Esophagus squamous epithelium (tissue), 5 donors: ENCODE measurements around the gene PLA2G15. TPM values are rescaled to one million over a fixed set of nuclear protein-coding genes. Genes with fewer than 3 reads are reported as not detected.
A peak's percentile ranks its signal among the peaks of the same experiment; 100 is the strongest.

Experiments
- DNase-seq: peaks from one replicate; lab custom pipeline; 2025; lab: John Stamatoyannopoulos, UW
- H3K27ac ChIP-seq, 4 donors: fragments of 200-600 bp; sonication (generic); one replicate each; pipeline ENCODE4 v1.5.1; 2016 to 2019; ENCODE audit warnings: mild to moderate bottlenecking in 1 of 4
- H3K27me3 ChIP-seq, 4 donors: fragments of 200-600 bp; sonication (generic); 1 replicate in 3 of 4; 2 replicates in 1 of 4; pipeline versions ENCODE4 v1.5.1 to v1.6.0; 2017 to 2021; ENCODE audit warnings: antibody characterized with exemption in 1 of 4
- H3K36me3 ChIP-seq, 3 donors: fragments of 200-600 bp; sonication (generic); one replicate each; pipeline ENCODE4 v1.5.1; 2016 to 2019
- H3K4me1 ChIP-seq, 3 donors: fragments of 200-600 bp; sonication (generic); one replicate each; pipeline ENCODE4 v1.5.1; 2017 to 2019
- H3K4me3 ChIP-seq, 4 donors: fragments of 200-600 bp; sonication (generic); 1 replicate in 3 of 4; 2 replicates in 1 of 4; pipeline ENCODE4 v1.5.1; 2016 to 2019; ENCODE audit warnings: mild to moderate bottlenecking in 2 of 4, moderate library complexity in 1 of 4
- H3K9me3 ChIP-seq, 3 donors: fragments of 200-600 bp; sonication (generic); one replicate each; pipeline ENCODE4 v1.5.1; 2016 to 2019
- POLR2A ChIP-seq, 4 donors: fragments of 450-650 bp; IDR thresholded peaks; one replicate each; pipeline ENCODE4 v1.6.1; 2017; ENCODE audit warnings: antibody characterized with exemption in 4 of 4, mild to moderate bottlenecking in 4 of 4, moderate library complexity in 3 of 4
- WGBS, 2 donors: methylation state at CpG; one replicate each; pipeline ENCODE4 v1.1.5; 2018; 5-methylcytosine and 5-hydroxymethylcytosine counted together
- intact Hi-C: fragments of 100-400 bp; cut with DNase I; formaldehyde crosslinking; loops from one replicate; pipeline ENCODE4 v1.15.0; 2022
- total RNA-seq, 4 donors: library from RNA; depleted of rRNA; stranded (reverse); fragments of >200 nt; gene quantifications; one replicate each; pipeline ENCODE4 v1.1.0, GENCODE V29; 2016
- TF ChIP-seq, protein P1 (sequence below), 6 experiments: fragments of 450-650 bp in 4 of 6; fragments of 200-600 bp in 2 of 6; sonication (generic) in 2 of 6; IDR thresholded peaks; one replicate each; pipeline ENCODE4 v1.5.1; 2016 to 2019; ENCODE audit warnings: antibody characterized with exemption in 6 of 6, mild to moderate bottlenecking in 4 of 6, moderate library complexity in 4 of 6
- donor health status: DM: yes; HTN: yes; CAD: no.

Gene PLA2G15
- total RNA-seq, 4 donors from 2014 or later = 3.3 to 9.8 (median 6.6) TPM

GRCh38 chr16:68281368-68282063, 36.3 kb downstream of the PLA2G15 start:
- Histone ChIP-seq H3K36me3 (peaks cover 0 to 24% (median 0%) of the 10 kb centered on the region in 3 donors), H3K4me1 (peaks cover 0 to 64% (median 22%) of the 10 kb centered on the region in 3 donors), H3K27me3 (no peaks in the 10 kb centered on the region), H3K9me3 (no peaks in the 10 kb centered on the region), H3K4me3 (no peak overlapping the region), H3K27ac (peak overlapping the region in 1 of 4 donors; percentile 13)
- 77 to 85% methylated on average over 2 to 4 of the region's 4 CpGs for WGBS, 2 donors
- intact Hi-C loops = no loop called here
- TF ChIP-seq, protein P1, sequence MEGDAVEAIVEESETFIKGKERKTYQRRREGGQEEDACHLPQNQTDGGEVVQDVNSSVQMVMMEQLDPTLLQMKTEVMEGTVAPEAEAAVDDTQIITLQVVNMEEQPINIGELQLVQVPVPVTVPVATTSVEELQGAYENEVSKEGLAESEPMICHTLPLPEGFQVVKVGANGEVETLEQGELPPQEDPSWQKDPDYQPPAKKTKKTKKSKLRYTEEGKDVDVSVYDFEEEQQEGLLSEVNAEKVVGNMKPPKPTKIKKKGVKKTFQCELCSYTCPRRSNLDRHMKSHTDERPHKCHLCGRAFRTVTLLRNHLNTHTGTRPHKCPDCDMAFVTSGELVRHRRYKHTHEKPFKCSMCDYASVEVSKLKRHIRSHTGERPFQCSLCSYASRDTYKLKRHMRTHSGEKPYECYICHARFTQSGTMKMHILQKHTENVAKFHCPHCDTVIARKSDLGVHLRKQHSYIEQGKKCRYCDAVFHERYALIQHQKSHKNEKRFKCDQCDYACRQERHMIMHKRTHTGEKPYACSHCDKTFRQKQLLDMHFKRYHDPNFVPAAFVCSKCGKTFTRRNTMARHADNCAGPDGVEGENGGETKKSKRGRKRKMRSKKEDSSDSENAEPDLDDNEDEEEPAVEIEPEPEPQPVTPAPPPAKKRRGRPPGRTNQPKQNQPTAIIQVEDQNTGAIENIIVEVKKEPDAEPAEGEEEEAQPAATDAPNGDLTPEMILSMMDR (IDR thresholded peaks at IDR 0.05) = no peak
- no peak for TF ChIP-seq POLR2A (IDR thresholded peaks at IDR 0.05)
- DNase-seq = no peak

- Histone ChIP-seq H3K36me3 (peaks cover 0 to 26% (median 0%) of the 10 kb centered on the region in 3 donors), H3K27me3 (no peaks in the 10 kb centered on the region), H3K27ac (peak overlapping the region in 1 of 4 donors; percentile 13), H3K4me1 (peaks cover 0 to 64% (median 26%) of the 10 kb centered on the region in 3 donors), H3K4me3 (no peak overlapping the region), H3K9me3 (no peaks in the 10 kb centered on the region)
- WGBS, 2 donors = 70% methylated on average over 4 of the region's 4 CpGs
- TF ChIP-seq, protein P1 (IDR thresholded peaks at IDR 0.05) = no peak
- no peak for TF ChIP-seq POLR2A (IDR thresholded peaks at IDR 0.05)
- intact Hi-C loops = no loop called here
- no peak for DNase-seq
Observed at GRCh38 chr16:68282064-68282452, 36.9 kb downstream of the PLA2G15 start.

DNA sequence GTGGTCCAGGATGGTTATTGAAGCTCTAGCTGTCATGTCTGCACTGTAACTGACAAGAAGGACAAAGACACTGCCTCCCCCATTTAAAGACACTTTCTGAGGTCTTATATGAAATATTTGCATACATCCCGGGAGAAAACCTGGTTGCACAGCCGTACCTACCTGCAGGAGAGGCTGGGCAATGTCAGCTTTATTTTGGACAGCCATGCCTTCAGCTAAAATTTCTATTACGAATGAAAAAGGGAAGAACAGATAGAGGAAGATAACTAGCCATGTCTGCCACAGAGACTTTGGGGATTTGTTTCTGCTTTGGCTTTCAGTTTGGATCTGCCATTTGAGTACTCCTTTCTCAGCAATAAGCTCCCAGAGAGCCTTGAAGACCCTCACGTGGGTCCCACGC, 38.2 kb downstream of the PLA2G15 start:
- H3K4me1 ChIP-seq = peaks cover 9 to 76% (median 38%) of the 10 kb centered on the region in 3 donors
- intact Hi-C loops = no loop called here

GRCh38 chr16:68283801-68284598, 38.8 kb downstream of the PLA2G15 start:
- intact Hi-C loops = no loop called here
- H3K4me3 ChIP-seq = no peak overlapping the region
- TF ChIP-seq, protein P1 (IDR thresholded peaks at IDR 0.05) = no peak
- TF ChIP-seq POLR2A (IDR thresholded peaks at IDR 0.05) = no peak
- H3K9me3 ChIP-seq = no peaks in the 10 kb centered on the region
- H3K36me3 ChIP-seq = peaks cover 0 to 32% (median 0%) of the 10 kb centered on the region in 3 donors
- WGBS, 2 donors = 62 to 66% methylated on average over 9 of the region's 9 CpGs
- DNase-seq = no peak
- H3K27ac ChIP-seq = peak overlapping the region; percentile 33 to 79 (median 59)
- H3K4me1 ChIP-seq = peaks cover 9 to 81% (median 41%) of the 10 kb centered on the region in 3 donors
- H3K27me3 ChIP-seq = no peaks in the 10 kb centered on the region

More for the DNA sequence above, 38.2 kb downstream of the PLA2G15 start:
- Histone ChIP-seq H3K27ac (peak overlapping the region; percentile 33 to 79 (median 57)), H3K36me3 (peaks cover 0 to 36% (median 0%) of the 10 kb centered on the region in 3 donors), H3K9me3 (no peaks in the 10 kb centered on the region), H3K4me3 (no peak overlapping the region), H3K27me3 (no peaks in the 10 kb centered on the region)
- 53 to 73% methylated on average over 5 of the region's 5 CpGs for WGBS, 2 donors
- TF ChIP-seq, protein P1 (IDR thresholded peaks at IDR 0.05) = no peak
- no peak for DNase-seq

- Histone ChIP-seq H3K4me1 (peaks cover 9 to 89% (median 48%) of the 10 kb centered on the region in 3 donors), H3K36me3 (peaks cover 0 to 33% (median 0%) of the 10 kb centered on the region in 3 donors), H3K4me3 (no peak overlapping the region), H3K27me3 (no peaks in the 10 kb centered on the region), H3K9me3 (no peaks in the 10 kb centered on the region), H3K27ac (peak overlapping the region in 3 of 4 donors; percentile 53 to 79 (median 73))
- DNase-seq = no peak
- intact Hi-C loops = no loop called here
- whole genome bisulfite sequencing, 2 donors = 66 to 80% methylated on average over 5 of the region's 5 CpGs
- TF ChIP-seq, protein P1 (IDR thresholded peaks at IDR 0.05) = no peak
- TF ChIP-seq POLR2A (IDR thresholded peaks at IDR 0.05) = no peak
Observed at GRCh38 chr16:68284847-68285246, 39.7 kb downstream of the PLA2G15 start.
